NCI-H2107 treated with DMSO at 0.1 percent for 48 hours (cell line): ENCODE measurements around the gene ADI1.

Experiments
- DNase-seq: peaks from one replicate; lab custom pipeline; 2025; ENCODE audit not compliant: unreplicated experiment; lab: John Stamatoyannopoulos, UW

The ADI1 gene

DNA sequence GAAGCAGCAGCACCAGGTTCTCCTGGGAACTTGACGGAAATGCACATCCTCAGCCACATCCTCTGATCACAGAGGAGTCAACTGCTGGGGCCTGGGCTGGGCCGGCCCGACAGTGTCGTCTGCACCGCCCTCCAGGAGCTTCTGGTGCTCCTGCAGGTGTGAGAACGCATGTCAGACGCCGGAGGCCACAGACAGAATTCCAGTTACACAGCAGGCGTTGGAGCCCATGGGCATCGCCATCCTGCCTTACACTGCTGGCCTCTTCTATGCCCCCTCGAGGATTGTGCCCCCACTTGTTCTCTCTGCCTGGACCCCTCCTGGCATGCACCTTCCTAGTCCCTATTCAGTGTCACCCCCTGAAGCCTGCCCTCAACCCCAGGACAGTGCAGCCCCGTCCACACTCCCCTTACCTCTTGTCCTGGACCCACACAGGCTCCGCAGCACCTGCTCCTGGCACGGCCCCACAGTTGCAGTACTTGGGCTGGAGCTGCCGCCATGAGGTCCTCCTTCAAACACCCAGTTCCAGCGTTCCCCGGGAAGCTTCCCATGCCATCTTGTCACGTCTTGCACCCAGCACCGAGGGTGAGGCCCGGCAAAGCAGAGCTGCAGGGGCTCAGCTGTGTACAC lies 37.5 kb downstream of the ADI1 start:
- DNase-seq: no peak

DNA sequence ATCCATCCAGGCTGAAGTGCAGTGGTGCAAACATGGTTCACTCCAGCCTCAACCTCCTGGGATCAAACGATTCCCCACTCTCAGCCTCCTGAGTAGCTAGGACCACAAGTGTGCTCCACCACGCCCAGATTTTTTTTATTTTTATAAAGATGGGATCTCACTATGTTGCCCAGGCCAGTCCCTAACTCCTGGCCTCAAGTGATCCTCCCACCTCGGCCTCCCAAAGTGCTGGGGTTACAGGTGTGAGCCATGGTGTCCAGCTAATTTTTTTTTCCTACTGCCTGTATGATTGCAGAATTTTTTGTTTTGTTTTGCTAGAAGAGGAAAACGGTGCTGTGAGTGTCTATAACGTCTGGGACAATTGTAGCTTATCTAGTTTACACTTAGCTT lies 38.3 kb downstream of the ADI1 start:
- no peak for DNase-seq

DNA sequence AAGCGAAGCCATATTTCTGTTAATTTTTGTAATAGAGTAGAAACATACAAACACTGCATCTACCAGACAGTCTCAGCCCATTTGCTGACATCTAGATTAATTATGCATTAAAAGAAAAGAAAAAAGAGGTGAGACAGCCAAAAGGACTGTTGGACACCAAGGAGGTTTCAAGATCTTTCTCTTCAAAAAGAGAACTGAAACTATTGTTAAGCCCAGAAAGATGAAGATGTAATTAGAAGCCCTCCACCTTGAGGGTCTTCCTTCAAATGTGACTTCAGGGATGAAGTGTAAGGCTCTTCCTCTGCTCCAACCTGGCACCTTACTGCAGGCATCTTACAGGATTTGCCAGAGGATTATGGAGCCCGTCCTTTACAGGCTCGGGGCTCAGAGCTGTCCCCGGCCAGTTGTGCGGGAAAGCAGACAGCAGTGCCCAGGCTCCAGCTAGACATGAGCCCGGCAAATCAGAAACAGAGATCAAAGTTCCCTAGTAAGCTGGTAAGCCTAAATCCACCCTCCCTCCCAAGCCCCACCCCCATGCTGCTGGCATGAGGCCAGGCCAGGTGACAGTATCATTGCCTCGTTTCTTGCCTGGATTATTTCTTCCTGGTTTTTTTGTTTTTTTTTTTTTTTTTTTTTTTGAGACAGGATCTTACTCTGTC lies 38.9 kb downstream of the ADI1 start:
- DNase-seq: no peak

DNA sequence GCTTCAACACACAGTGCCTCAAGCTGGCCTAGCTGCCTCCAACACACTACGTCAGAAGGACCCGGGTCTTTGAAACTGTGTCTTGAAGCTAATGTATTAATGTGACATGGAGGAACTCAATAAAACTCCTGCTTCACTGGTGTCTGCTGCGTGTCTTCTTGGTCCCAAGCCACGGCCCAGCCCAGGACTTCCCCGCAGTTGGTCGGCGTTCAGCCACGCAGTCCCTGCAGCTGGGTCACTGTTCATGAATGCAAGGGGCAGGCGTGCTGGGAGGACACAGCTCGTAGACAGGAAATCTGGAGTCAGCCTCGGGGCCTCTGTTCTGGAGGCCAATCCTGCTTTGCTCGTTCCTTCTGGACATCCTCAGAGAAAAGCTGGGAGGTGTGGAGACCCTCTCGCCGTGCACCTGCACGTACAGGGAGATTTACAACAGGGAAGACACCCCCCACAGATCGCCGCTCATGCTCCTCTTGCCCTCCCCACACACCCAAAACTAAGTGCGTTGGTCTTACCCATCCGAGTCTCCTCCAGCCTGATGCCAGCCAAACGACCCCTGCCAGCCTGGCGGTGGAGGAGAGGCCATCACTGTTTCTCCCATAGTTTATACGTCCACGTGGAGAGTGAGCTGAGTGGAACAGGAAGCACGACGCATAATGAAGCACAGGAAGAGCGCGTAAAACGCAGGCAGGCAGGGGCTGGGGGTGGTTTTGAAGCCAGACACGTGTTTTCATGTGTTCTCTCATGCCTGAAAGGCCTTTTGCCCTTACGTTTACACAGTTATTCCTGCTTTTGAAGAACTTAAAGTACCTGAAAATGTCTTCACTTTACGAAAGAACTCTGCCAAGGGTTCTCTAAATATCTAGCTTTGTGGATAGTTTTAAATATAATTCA lies 39.7 kb downstream of the ADI1 start:
- DNase-seq: no peak

DNA sequence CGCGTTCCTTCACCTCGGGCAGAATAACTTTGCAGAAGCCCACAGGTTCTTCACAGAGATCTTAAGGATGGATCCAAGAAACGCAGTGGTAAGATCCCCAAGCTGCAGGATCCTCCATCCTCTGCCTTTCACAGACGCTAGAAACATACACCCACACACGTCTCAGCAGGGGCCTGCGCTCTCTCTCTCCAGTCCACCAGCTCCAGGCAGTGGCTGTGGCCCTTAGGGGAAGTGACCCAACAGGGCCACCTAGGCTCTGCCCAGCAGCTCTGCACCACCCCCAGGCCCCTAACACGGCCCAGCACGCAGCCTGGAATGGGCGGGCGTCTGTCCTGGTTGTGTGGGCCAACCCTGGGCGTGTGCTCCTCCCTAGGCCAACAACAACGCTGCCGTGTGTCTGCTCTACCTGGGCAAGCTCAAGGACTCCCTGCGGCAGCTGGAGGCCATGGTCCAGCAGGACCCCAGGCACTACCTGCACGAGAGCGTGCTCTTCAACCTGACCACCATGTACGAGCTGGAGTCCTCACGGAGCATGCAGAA lies 40.4 kb downstream of the ADI1 start:
- DNase-seq: no peak

DNA sequence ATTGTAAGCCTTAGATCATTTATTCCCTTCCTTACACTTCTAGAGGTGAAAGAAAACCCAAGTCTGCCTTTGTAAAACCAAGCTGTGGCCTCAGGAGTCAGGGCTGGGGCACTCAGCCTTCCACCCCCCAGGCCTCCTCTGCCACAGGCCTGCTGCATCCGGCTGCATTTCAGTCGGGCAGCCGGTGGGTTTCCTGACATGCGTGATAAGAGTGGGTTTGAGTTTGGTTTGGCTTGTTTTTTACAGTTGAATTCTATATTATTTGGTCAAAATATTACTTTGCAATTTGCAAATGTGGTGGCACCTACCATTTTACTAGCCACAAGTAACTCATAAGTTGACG lies 42.4 kb downstream of the ADI1 start:
- DNase-seq: no peak

DNA sequence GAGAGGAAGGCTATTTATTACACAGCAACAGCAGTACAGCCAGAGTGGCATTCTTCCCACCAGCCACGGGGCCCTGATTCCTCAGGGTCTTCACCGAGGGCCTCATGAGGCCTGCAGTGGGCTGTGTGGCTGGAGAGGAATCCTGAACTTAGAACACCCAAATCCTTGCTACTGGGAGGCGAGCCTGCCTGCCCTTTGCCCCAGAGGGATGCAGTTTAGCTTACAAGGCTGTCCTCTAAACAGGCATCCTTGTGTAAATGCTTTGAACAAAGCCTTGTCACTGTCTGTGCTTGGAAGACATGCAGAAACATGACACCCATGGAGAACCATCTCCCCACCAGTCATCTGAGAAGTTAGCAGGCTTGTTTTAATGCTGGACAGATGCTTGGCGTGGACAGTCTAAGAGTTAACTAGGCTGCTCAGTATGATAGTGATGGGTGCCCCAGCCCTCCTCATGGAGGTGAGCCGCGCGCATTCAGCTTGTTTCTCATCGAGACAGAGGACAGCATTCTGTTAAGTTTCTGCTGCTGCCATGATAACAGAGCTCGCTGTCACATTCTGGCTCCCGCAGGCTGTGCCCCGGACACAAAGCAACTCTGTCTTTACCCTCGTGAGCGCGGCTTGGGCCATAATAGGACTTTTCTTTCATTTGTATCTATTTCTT lies 42.9 kb downstream of the ADI1 start:
- no peak for DNase-seq

DNA sequence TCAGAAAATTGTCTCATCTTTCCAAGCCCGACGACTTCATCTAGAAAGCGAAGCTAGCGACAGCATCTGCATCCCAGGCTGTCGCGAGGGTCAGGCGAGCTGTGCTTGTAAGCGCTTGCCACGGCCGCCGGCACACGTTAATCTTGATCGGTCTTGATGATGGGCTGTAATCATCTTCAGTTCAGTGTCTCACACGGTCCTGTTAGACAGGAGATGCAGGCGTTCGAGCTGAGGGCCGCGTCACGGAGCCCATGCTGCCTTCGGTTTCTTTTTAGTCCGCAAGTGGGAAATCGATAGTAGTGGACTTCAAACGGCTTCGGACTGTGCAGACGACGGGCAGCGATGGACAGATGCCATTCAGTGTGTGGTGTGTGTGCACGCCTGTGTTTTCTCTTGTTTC lies 43.6 kb downstream of the ADI1 start:
- DNase-seq: no peak

DNA sequence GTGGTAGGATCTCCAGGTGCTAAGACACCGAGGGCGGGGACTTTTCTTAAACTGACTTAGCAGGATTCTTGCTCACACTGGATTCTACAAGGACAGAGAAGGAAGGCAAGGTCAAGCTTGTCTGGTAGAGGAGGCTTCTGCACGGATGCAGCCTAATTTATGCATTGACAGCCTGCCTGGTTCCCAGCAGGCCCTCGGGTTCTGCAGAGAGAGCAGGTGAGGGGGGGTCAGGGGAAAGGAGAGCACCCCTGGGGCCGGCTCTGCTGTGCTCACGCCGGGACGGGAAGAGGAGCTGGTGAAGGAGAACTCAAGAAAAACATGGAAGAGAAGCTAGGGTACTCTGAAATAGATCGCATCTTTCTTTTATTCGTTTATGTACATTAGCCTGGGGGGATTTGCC lies 46.4 kb downstream of the ADI1 start:
- DNase-seq: no peak

DNA sequence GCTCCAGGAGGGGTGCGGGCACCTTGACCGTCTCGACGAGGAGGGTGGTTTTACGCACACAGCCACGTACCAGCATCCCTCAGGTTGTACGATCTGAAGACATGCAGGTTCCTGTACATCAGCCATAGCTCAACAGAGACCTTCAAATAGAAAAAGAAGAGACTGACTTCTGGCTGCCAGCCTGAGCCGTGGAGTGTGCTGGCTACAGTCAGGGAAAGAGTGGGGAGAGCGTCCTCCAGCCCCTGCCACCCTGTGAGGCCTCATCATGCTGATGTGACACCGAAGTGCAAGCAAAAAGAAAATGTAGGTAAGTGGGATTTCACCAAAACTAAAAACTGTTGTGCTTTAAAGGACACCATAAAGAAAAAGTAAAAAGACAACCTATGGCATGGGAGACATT lies 47.0 kb downstream of the ADI1 start:
- DNase-seq: no peak

DNA sequence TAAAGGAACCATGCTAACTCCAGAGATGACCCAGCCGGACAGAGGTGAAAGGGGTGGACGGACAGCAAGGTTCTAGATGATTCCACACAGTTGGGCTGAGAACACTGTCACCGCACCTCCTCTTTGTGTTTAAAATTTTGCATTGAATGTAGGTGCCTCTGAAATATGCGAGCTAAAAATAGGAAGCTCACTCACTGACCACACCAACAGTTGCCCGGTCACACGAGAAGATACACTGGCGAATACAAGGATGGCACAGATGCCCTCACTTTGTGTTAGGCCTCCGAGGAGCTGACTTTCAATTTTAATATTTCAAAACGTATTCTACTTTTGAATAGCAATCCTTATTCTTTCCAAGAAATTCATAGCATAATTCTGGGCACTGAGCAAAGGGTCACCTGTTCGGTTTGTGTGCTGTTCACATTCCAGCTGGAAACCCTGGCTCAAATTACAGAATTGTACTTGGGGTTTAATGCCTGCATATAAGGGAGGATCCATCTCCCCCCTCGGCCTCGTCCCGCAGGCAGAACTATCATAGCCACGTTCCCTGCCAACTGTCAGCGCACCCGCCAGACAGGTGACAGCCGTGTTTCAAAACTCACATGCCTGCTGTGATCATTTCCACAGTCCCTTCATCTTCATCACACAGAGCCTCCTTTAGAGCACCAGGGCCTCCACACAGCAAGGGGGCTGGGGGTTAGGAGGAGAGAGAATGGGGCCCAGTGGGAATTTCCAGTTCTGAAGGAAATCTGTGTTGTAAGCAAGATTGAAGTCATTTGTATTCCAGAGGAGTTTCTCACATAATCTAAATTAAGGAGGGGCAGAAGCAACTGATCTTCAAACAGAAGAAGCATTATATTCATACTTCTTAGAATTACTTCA lies 48.2 kb downstream of the ADI1 start:
- no peak for DNase-seq

DNA sequence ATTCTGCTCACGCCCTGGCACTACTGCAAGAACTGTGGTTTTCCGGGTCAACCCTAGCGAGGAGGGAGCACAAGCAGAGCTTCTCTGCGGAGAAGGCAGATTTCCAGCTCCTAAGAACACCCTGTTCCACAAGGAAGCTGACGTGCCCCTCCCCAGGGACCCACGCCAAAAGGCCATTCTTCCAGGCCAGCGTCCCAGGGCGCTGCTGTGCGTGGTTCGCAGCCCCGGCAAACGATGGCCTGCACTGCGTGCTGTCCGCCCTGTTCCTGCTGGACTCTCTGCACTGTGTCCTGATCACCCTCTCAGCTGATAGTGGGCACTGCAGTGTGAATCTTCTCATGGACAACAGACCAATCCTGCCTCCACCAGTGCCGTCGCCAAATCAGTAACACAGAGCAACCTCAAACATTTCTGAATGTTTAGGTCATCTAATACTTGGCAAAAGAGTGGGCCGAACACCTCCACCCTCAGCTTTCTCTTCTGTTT lies 49.1 kb downstream of the ADI1 start:
- DNase-seq: no peak

DNA sequence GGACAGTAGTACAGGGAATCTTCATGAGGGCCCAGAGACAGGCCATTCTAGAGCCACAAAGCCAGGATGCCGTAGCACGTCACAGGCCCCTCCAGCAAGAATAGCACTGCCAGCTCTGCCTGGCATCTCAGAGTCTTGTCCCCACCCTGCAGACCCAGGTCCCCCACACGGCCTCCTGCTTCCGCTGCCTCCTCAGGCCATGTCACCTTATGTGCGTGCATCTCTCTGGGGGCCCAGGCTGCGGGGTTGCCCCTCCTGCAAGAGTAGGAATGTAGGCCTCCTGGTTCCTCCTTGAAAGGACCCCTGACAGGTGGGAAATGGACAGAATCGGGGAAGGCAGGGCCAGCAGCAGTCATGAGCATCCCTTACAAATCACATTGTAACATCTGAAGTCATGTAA lies 49.8 kb downstream of the ADI1 start:
- no peak for DNase-seq

DNA sequence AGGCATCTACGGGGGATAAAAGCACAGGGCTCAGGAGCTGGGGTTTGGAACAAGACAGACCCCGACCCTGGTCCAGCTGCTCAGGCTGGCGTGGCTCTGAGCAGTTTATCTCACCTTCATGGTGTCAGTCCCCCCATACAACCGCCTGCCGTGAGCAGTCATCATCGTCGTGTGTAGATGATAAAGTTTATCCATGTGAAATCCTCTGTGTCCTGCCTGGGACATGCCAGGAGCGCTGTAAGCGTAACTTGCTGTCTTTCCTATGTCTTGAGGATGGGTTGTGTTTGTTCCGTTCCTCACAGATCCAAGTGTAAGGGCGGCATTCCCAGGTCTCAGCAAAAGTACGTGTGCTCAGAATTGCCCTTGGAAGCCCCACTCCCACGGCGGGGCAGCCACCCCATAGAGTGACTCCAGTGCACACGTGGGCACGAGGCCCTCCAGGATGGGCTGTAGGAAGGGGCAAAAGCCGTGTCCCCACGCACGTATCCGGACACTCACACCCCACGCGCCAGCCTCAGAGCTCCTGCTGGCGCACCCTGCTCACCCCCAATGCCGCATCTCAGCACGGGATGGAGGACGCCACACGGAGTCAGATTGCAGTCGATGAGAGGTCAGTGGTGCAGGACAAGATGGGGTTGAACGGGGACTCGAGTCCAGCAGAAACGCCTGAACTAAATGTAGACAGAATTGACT lies 50.9 kb downstream of the ADI1 start:
- DNase-seq: no peak

DNA sequence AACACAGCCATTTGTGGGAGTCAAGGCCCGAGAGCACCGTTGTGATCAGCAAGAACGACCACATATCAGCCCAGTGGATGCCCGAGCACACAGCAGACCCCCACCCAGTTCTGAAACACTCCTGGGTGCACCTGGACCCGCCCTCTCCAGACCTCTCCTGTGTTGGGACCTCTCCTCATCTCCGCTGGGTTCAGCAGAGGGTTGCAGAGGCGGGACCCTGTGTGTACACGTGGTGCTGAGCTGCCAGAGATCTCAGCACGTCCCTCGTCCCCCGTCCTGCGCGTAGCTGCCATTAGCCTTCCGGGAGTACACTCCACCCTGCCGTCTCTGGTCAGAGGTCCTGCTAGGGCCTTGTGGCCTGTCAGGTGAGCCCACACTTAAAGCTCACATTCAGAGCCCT lies 51.7 kb downstream of the ADI1 start:
- DNase-seq: no peak

DNA sequence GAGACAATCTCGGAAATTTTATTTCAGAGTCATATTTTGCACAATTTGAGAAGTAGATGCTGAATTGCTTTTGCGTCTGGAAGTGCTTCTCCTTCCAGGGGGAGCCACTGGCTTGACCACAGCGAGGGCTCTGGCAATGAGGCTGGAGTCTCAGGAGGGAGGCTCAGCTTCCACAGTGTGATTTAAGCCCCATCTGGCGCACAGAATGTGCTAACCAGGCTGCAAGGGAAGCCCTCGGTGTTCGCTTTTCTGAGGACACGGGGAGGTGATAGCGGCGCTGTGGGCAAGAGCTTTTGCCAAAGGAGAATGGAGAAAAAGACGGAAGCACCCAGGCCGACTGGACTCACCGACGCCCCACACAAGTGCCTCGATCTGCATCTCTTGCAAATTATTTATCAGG lies 52.4 kb downstream of the ADI1 start:
- no peak for DNase-seq

DNA sequence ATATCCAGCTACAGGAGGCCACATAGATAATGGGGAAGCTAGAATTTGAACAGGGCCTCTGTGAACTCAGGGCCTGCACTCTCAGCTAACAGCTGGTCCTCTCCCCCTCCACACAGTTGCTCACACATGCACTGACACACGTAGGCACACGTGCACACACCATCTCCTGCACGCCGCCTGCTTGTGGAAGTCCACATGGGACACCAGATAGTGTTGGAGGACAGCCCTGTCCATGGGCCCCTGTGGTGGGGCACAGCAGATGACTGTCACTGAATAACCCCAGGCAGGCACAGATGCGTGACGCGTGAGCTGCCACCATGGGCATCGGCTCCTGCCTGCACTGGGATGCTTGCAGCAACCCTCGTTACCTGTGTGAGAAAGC lies 52.9 kb downstream of the ADI1 start:
- DNase-seq: no peak

DNA sequence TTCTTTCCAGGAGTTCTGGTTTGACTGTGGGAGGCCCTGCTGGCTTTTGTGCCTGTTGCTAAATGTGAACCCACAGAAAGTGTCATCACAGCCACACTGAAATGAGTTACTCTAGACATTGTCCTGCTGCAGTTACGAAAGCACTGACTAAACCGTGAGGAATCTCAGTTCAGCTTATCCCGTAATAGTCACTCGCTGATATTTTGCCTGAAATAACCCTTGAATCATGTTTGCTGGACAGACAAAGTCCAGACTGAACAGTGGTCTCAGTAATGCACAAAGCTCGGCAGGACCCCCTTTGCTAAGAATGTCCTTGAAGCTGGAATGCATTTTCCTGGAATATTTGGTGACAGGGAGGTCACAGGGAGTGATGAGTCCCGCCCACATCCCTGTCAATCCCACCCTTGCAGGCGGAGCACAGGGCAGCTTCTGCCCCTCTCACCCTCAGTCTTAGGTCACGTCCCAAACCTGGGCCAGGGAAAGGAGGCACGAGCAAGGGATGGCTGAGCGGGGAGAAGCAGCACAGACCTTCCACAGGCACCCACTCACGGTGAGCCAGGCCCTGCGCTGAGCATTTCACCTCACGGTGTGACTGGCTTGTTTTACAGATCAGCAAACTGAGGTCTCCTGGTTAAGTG lies 53.4 kb downstream of the ADI1 start:
- DNase-seq: no peak

DNA sequence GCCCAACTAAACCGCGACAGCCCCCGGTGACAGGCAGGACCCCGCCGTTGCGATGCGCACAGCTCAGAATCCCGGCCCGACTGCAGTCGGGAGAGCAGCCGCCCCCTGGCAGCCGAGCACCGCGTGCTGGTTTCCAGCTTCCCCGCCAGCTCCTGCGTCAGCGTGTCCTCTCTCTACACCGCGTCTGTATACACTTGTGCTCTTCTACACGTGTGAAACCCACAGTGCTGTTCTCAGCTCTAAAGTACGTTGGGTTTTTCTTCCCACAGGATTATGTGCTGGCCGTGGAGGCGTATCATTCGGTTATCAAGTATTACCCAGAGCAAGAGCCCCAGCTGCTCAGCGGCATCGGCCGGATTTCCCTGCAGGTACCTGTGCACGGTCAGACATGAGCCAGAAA lies 54.0 kb downstream of the ADI1 start:
- DNase-seq: no peak
